Measurements from ENCODE around the gene NFKB1.

NFKB1 gene

DNA sequence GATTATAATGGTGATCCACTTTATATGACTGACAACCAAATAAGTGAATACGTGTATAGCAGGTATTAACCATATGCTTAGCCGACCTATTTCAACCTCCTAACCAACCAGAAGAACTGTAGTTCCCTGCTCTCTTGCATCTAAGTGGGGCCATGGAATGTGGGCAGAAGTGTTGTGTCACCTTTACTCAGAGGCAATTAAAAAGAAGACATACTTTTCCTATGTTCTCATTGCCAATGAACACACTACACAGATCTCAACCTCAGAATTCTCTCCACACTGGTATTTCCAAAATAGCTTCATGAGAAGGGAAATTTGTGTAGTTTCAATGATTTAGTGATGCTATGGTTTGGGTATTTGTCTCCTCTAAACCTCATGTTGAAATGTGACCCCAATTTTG lies 3.2 kb upstream of the NFKB1 start:
- Histone ChIP-seq H4K8ac (ENCODE audit: low read depth, low read length) (no peak overlapping the region), H3K27me3 (ENCODE audit: insufficient read depth, low read length) (no peaks in the 10 kb centered on the region), H3K4ac (ENCODE audit: low read depth, low read length) (no peak overlapping the region), H2AK5ac (ENCODE audit: low read length) (no peak overlapping the region), H4K12ac (ENCODE audit: low read depth, low read length) (no peak overlapping the region), H3K79me2 (ENCODE audit: control insufficient read depth, insufficient read depth, low read length, poor library complexity) (peaks cover 10% of the 10 kb centered on the region), H4K91ac (ENCODE audit: low read depth, low read length) (no peak overlapping the region), H2BK120ac (ENCODE audit: insufficient read depth, low read length, poor library complexity) (no peak overlapping the region), H3K79me1 (ENCODE audit: low read length) (peaks cover 11% of the 10 kb centered on the region), H3K18ac (ENCODE audit: low read length) (no peak overlapping the region), H3K36me3 (ENCODE audit: control insufficient read depth in 1 of 2, insufficient read depth in 2 of 2, low read length in 2 of 2) (no peaks in the 10 kb centered on the region), H2BK5ac (ENCODE audit: low read depth, low read length, poor library complexity) (no peak overlapping the region), H3K9ac (ENCODE audit: low read length) (no peak overlapping the region), H2AFZ (ENCODE audit: insufficient read depth, low read length, poor library complexity) (no peak overlapping the region), H3K4me1 (ENCODE audit: control insufficient read depth in 1 of 2, insufficient read depth in 2 of 2, low read length in 2 of 2) (peaks cover 0 to 5% of the 10 kb centered on the region in 2 experiments), H3K23ac (ENCODE audit: low read length) (no peak overlapping the region), H3K4me3 (ENCODE audit: low read depth, low read length) (no peak overlapping the region), H3K9me3 (ENCODE audit: insufficient read depth, low read depth, low read length) (no peaks in the 10 kb centered on the region), H2BK12ac (ENCODE audit: low read length) (no peak overlapping the region), H3K14ac (ENCODE audit: low read length) (no peak overlapping the region), H3K4me2 (ENCODE audit: low read length) (no peak overlapping the region), H3K27ac (ENCODE audit: low read depth, low read length) (no peak overlapping the region)
- peak; percentile 38 to 58 for DNase-seq
- WGBS (ENCODE audit: extremely low coverage, insufficient coverage, insufficient read length), result no CpG with 5 or more reads among the region's 2 CpGs

DNA sequence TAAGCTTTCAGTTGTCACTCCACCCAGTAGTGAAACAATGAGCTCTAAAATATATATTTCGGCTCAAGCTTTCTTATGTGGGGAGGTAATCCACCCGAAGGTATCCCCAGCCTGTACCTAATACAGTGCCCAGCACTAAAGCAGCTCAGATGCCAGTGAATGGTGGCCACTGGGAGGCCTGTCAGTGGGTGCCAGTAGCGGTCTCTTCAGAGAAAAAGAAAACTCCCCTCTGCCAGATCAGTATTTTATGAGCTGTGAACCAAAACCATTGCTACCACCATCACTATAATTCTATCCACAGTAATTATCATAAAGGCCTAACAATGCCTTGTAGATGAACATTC lies 835 bp upstream of the NFKB1 start:
- Histone ChIP-seq H2BK12ac (ENCODE audit: low read length) (no peak overlapping the region), H3K9me3 (ENCODE audit: insufficient read depth, low read depth, low read length) (no peaks in the 10 kb centered on the region), H4K8ac (ENCODE audit: low read depth, low read length) (no peak overlapping the region)

DNA sequence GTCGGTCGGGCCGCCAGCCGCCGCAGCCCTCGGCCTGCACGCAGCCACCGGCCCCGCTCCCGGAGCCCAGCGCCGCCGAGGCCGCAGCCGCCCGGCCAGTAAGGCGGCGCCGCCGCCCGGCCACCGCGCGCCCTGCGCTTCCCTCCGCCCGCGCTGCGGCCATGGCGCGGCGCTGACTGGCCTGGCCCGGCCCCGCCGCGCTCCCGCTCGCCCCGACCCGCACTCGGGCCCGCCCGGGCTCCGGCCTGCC lies 213 bp downstream of the NFKB1 start:
- Histone ChIP-seq H3K4me3 (ENCODE audit: low read depth, low read length) (peak overlapping the region; percentile 85), H4K8ac (ENCODE audit: low read depth, low read length) (peak overlapping the region; percentile 83), H2BK120ac (ENCODE audit: insufficient read depth, low read length, poor library complexity) (peak overlapping the region; percentile 87), H3K4ac (ENCODE audit: low read depth, low read length) (peak overlapping the region; percentile 56), H4K12ac (ENCODE audit: low read depth, low read length) (peak overlapping the region; percentile 80), H3K27me3 (ENCODE audit: insufficient read depth, low read length) (no peaks in the 10 kb centered on the region), H3K14ac (ENCODE audit: low read length) (peak overlapping the region; percentile 83), H2AFZ (ENCODE audit: insufficient read depth, low read length, poor library complexity) (peak overlapping the region; percentile 84), H3K27ac (ENCODE audit: low read depth, low read length) (peak overlapping the region; percentile 91), H3K79me1 (ENCODE audit: low read length) (peaks cover 11% of the 10 kb centered on the region), H2AK5ac (ENCODE audit: low read length) (no peak overlapping the region), H3K79me2 (ENCODE audit: control insufficient read depth, insufficient read depth, low read length, poor library complexity) (peaks cover 10% of the 10 kb centered on the region), H3K4me2 (ENCODE audit: low read length) (peak overlapping the region; percentile 94), H3K23ac (ENCODE audit: low read length) (no peak overlapping the region), H3K9ac (ENCODE audit: low read length) (peak overlapping the region; percentile 86), H3K9me3 (ENCODE audit: insufficient read depth, low read depth, low read length) (no peaks in the 10 kb centered on the region), H3K18ac (ENCODE audit: low read length) (peak overlapping the region; percentile 96), H2BK5ac (ENCODE audit: low read depth, low read length, poor library complexity) (peak overlapping the region; percentile 70), H2BK12ac (ENCODE audit: low read length) (no peak overlapping the region), H3K36me3 (ENCODE audit: control insufficient read depth in 1 of 2, insufficient read depth in 2 of 2, low read length in 2 of 2) (no peaks in the 10 kb centered on the region), H4K91ac (ENCODE audit: low read depth, low read length) (peak overlapping the region; percentile 80), H3K4me1 (ENCODE audit: control insufficient read depth in 1 of 2, insufficient read depth in 2 of 2, low read length in 2 of 2) (peaks cover 0 to 5% of the 10 kb centered on the region in 2 experiments)
- no peak for DNase-seq
- WGBS (ENCODE audit: extremely low coverage, insufficient coverage, insufficient read length), result no CpG with 5 or more reads among the region's 44 CpGs

More for the DNA sequence above, 835 bp upstream of the NFKB1 start:
- Histone ChIP-seq H3K23ac (ENCODE audit: low read length) (no peak overlapping the region), H3K4me1 (ENCODE audit: control insufficient read depth in 1 of 2, insufficient read depth in 2 of 2, low read length in 2 of 2) (peaks cover 0 to 5% of the 10 kb centered on the region in 2 experiments), H3K79me2 (ENCODE audit: control insufficient read depth, insufficient read depth, low read length, poor library complexity) (peaks cover 10% of the 10 kb centered on the region), H4K91ac (ENCODE audit: low read depth, low read length) (no peak overlapping the region), H3K4ac (ENCODE audit: low read depth, low read length) (no peak overlapping the region), H3K14ac (ENCODE audit: low read length) (no peak overlapping the region), H2BK120ac (ENCODE audit: insufficient read depth, low read length, poor library complexity) (no peak overlapping the region), H3K9ac (ENCODE audit: low read length) (no peak overlapping the region), H3K27ac (ENCODE audit: low read depth, low read length) (no peak overlapping the region), H3K79me1 (ENCODE audit: low read length) (peaks cover 11% of the 10 kb centered on the region), H2AFZ (ENCODE audit: insufficient read depth, low read length, poor library complexity) (no peak overlapping the region), H3K4me2 (ENCODE audit: low read length) (peak overlapping the region; percentile 94), H2AK5ac (ENCODE audit: low read length) (no peak overlapping the region), H4K12ac (ENCODE audit: low read depth, low read length) (no peak overlapping the region), H3K36me3 (ENCODE audit: control insufficient read depth in 1 of 2, insufficient read depth in 2 of 2, low read length in 2 of 2) (no peaks in the 10 kb centered on the region), H3K27me3 (ENCODE audit: insufficient read depth, low read length) (no peaks in the 10 kb centered on the region), H3K18ac (ENCODE audit: low read length) (no peak overlapping the region), H2BK5ac (ENCODE audit: low read depth, low read length, poor library complexity) (no peak overlapping the region), H3K4me3 (ENCODE audit: low read depth, low read length) (no peak overlapping the region)
- no peak for DNase-seq
- no CpG with 5 or more reads among the region's 3 CpGs for WGBS (ENCODE audit: extremely low coverage, insufficient coverage, insufficient read length)

DNA sequence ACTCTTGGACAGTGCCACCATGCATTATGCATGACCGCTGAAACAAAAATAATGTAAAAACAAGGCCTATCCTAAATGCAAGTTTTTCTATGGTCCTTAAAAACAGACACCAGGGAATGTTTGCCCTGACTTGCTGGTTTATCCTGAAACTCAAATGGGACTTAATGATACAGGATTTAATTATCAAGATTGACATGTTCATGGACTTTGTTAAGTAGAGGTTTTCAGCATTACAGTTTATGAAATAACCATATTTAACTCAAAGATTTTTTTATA lies 1.3 kb downstream of the NFKB1 start:
- H4K91ac ChIP-seq (ENCODE audit: low read depth, low read length), result no peak overlapping the region
- peak overlapping the region; percentile 94 for H3K4me2 ChIP-seq (ENCODE audit: low read length)
- H3K4ac ChIP-seq (ENCODE audit: low read depth, low read length), result no peak overlapping the region
- no peaks in the 10 kb centered on the region for H3K9me3 ChIP-seq (ENCODE audit: insufficient read depth, low read depth, low read length)
- no peak overlapping the region for H3K27ac ChIP-seq (ENCODE audit: low read depth, low read length)
- no peak overlapping the region for H2BK12ac ChIP-seq (ENCODE audit: low read length)
- H3K79me1 ChIP-seq (ENCODE audit: low read length), result peaks cover 11% of the 10 kb centered on the region
- H3K18ac ChIP-seq (ENCODE audit: low read length), result no peak overlapping the region
- no peak overlapping the region for H4K12ac ChIP-seq (ENCODE audit: low read depth, low read length)
- H2AFZ ChIP-seq (ENCODE audit: insufficient read depth, low read length, poor library complexity), result no peak overlapping the region
- H3K27me3 ChIP-seq (ENCODE audit: insufficient read depth, low read length), result no peaks in the 10 kb centered on the region
- DNase-seq, result no peak
- H3K23ac ChIP-seq (ENCODE audit: low read length), result no peak overlapping the region
- H2BK120ac ChIP-seq (ENCODE audit: insufficient read depth, low read length, poor library complexity), result no peak overlapping the region
- peaks cover 10% of the 10 kb centered on the region for H3K79me2 ChIP-seq (ENCODE audit: control insufficient read depth, insufficient read depth, low read length, poor library complexity)
- peak overlapping the region; percentile 85 for H3K4me3 ChIP-seq (ENCODE audit: low read depth, low read length)
- no peak overlapping the region for H3K14ac ChIP-seq (ENCODE audit: low read length)
- no peak overlapping the region for H4K8ac ChIP-seq (ENCODE audit: low read depth, low read length)
- no peaks in the 10 kb centered on the region for H3K4me1 ChIP-seq (ENCODE audit: control insufficient read depth in 1 of 2, insufficient read depth in 2 of 2, low read length in 2 of 2)
- no CpG with 5 or more reads among the region's 1 CpG for WGBS (ENCODE audit: extremely low coverage, insufficient coverage, insufficient read length)
- H3K9ac ChIP-seq (ENCODE audit: low read length), result no peak overlapping the region
- H3K36me3 ChIP-seq (ENCODE audit: control insufficient read depth in 1 of 2, insufficient read depth in 2 of 2, low read length in 2 of 2), result no peaks in the 10 kb centered on the region
- no peak overlapping the region for H2BK5ac ChIP-seq (ENCODE audit: low read depth, low read length, poor library complexity)
- H2AK5ac ChIP-seq (ENCODE audit: low read length), result no peak overlapping the region

DNA sequence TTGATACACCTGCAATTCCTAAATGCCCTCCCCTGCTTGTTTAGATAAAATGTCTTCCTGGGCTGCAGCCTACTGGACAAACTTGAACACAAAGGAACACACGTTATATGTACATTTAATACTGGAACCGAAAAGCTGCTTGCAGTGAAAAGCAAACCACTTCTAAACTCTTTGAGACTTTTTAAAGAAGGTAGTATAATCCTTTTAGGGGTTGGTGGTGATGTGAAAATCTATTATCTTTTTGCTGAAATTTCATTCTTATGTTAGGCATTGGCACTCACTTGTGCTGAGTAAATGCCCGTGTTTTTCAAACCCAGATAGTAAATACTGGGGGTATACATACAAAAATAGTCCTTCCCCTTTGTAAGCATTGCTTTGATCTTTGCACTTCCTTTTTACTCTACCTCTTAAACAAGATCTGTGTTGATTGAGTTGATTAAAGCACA lies 2.2 kb downstream of the NFKB1 start:
- Histone ChIP-seq H2BK5ac (ENCODE audit: low read depth, low read length, poor library complexity) (no peak overlapping the region), H4K91ac (ENCODE audit: low read depth, low read length) (no peak overlapping the region), H3K4me2 (ENCODE audit: low read length) (no peak overlapping the region), H3K14ac (ENCODE audit: low read length) (no peak overlapping the region), H3K4me3 (ENCODE audit: low read depth, low read length) (no peak overlapping the region), H2AK5ac (ENCODE audit: low read length) (no peak overlapping the region), H3K27me3 (ENCODE audit: insufficient read depth, low read length) (no peaks in the 10 kb centered on the region), H2BK12ac (ENCODE audit: low read length) (no peak overlapping the region), H3K36me3 (ENCODE audit: control insufficient read depth in 1 of 2, insufficient read depth in 2 of 2, low read length in 2 of 2) (no peaks in the 10 kb centered on the region), H3K23ac (ENCODE audit: low read length) (no peak overlapping the region), H4K12ac (ENCODE audit: low read depth, low read length) (no peak overlapping the region), H3K79me1 (ENCODE audit: low read length) (peaks cover 11% of the 10 kb centered on the region), H3K4me1 (ENCODE audit: control insufficient read depth in 1 of 2, insufficient read depth in 2 of 2, low read length in 2 of 2) (no peaks in the 10 kb centered on the region), H3K18ac (ENCODE audit: low read length) (no peak overlapping the region), H3K4ac (ENCODE audit: low read depth, low read length) (no peak overlapping the region), H3K79me2 (ENCODE audit: control insufficient read depth, insufficient read depth, low read length, poor library complexity) (peaks cover 10% of the 10 kb centered on the region), H2AFZ (ENCODE audit: insufficient read depth, low read length, poor library complexity) (no peak overlapping the region), H4K8ac (ENCODE audit: low read depth, low read length) (no peak overlapping the region), H3K9ac (ENCODE audit: low read length) (no peak overlapping the region), H3K9me3 (ENCODE audit: insufficient read depth, low read depth, low read length) (no peaks in the 10 kb centered on the region), H3K27ac (ENCODE audit: low read depth, low read length) (no peak overlapping the region), H2BK120ac (ENCODE audit: insufficient read depth, low read length, poor library complexity) (no peak overlapping the region)
- DNase-seq, result no peak
- no CpG with 5 or more reads among the region's 3 CpGs for WGBS (ENCODE audit: extremely low coverage, insufficient coverage, insufficient read length)
